H9 (cell line): ENCODE results near the gene TRPV4. TPM values are rescaled to one million over a fixed set of nuclear protein-coding genes. Genes with fewer than 3 reads are reported as not detected.

Experiments used
- DNase-seq: peaks from one replicate; pipeline ENCODE4 v3.0.0-alpha.2; 2017
- H2AFZ ChIP-seq: one replicate; pipeline ENCODE4 v1.6.1; 2013; ENCODE audit warnings: mild to moderate bottlenecking, low read length, control low read depth, moderate library complexity
- H2AK5ac ChIP-seq: 2 replicates; pipeline ENCODE4 v1.6.1; 2013; ENCODE audit warnings: low read length, control low read depth, mixed read lengths; ENCODE audit not compliant: insufficient read length
- H2BK120ac ChIP-seq: one replicate; pipeline ENCODE4 v1.6.1; 2013; ENCODE audit warnings: low read depth, mild to moderate bottlenecking, low read length, control low read depth, inconsistent platforms; ENCODE audit not compliant: poor library complexity, severe bottlenecking
- H2BK12ac ChIP-seq: 2 replicates; pipeline ENCODE4 v1.6.1; 2013; ENCODE audit warnings: low read length, control low read depth, mixed read lengths, low read depth; ENCODE audit not compliant: insufficient read length
- H2BK15ac ChIP-seq: 2 replicates; pipeline ENCODE4 v1.6.1; 2013; ENCODE audit warnings: low read depth, low read length, control low read depth
- H2BK20ac ChIP-seq: one replicate; pipeline ENCODE4 v1.6.1; 2013; ENCODE audit warnings: low read depth, mild to moderate bottlenecking, low read length, control low read depth, inconsistent platforms; ENCODE audit not compliant: poor library complexity, severe bottlenecking
- H2BK5ac ChIP-seq: 2 replicates; pipeline ENCODE4 v1.6.1; 2013; ENCODE audit warnings: low read length, control low read depth, mixed read lengths; ENCODE audit not compliant: insufficient read length
- H3K14ac ChIP-seq: 2 replicates; pipeline ENCODE4 v1.6.1; 2013; ENCODE audit warnings: low read length, control low read depth; ENCODE audit not compliant: insufficient read depth
- H3K18ac ChIP-seq: 2 replicates; pipeline ENCODE4 v1.6.1; 2013; ENCODE audit warnings: low read depth, mild to moderate bottlenecking, mixed read lengths, low read length, control low read depth; ENCODE audit not compliant: insufficient read length
- H3K23ac ChIP-seq: 2 replicates; pipeline ENCODE4 v1.6.1; 2013; ENCODE audit warnings: low read length, control low read depth, mixed read lengths, low read depth; ENCODE audit not compliant: insufficient read length
- H3K23me2 ChIP-seq: 2 replicates; pipeline ENCODE4 v1.6.1; 2013; ENCODE audit warnings: low read depth, mild to moderate bottlenecking, mixed read lengths, low read length, control low read depth; ENCODE audit not compliant: insufficient read length, poor library complexity, severe bottlenecking
- H3K27ac ChIP-seq: 2 replicates; pipeline ENCODE4 v1.5.1; 2013; ENCODE audit warnings: low read length, control low read depth, mixed read lengths, low read depth; ENCODE audit not compliant: insufficient read length
- H3K27me3 ChIP-seq: 2 replicates; pipeline ENCODE4 v1.6.1; 2013; ENCODE audit warnings: low read length, control low read depth, inconsistent platforms; ENCODE audit not compliant: insufficient read depth
- H3K4ac ChIP-seq: 2 replicates; pipeline ENCODE4 v1.6.1; 2013; ENCODE audit warnings: low read depth, mild to moderate bottlenecking, control low read depth, inconsistent platforms, low read length, moderate library complexity
- H3K4me1 ChIP-seq: 2 replicates; pipeline ENCODE4 v1.6.1; 2013; ENCODE audit warnings: low read length, control low read depth, inconsistent platforms; ENCODE audit not compliant: insufficient read depth
- H3K4me2 ChIP-seq: 2 replicates; pipeline ENCODE4 v1.6.1; 2013; ENCODE audit warnings: low read length, control low read depth, mixed read lengths; ENCODE audit not compliant: insufficient read length, insufficient read depth
- H3K56ac ChIP-seq: 2 replicates; pipeline ENCODE4 v1.6.1; 2013; ENCODE audit warnings: low read depth, mild to moderate bottlenecking, mixed read lengths, low read length, control low read depth; ENCODE audit not compliant: insufficient read length
- H3K79me1 ChIP-seq: 2 replicates; pipeline ENCODE4 v1.6.1; 2013; ENCODE audit warnings: low read depth, mild to moderate bottlenecking, moderate library complexity, low read length, control low read depth, inconsistent platforms; ENCODE audit not compliant: insufficient read depth, poor library complexity, severe bottlenecking
- H3K79me2 ChIP-seq: 2 replicates; pipeline ENCODE4 v1.6.1; 2013; ENCODE audit warnings: low read length, control low read depth, inconsistent platforms; ENCODE audit not compliant: insufficient read depth
- H3K9ac ChIP-seq: 2 replicates; pipeline ENCODE4 v1.6.1; 2013; ENCODE audit warnings: low read length, control low read depth, mixed read lengths; ENCODE audit not compliant: insufficient read length; ENCODE audit errors: extremely low read depth
- H3K9me3 ChIP-seq: one replicate; pipeline ENCODE4 v1.6.1; 2013; ENCODE audit warnings: low read depth, low read length, inconsistent platforms; ENCODE audit not compliant: control insufficient read depth
- H3T11ph ChIP-seq: one replicate; pipeline ENCODE4 v1.6.1; 2013; ENCODE audit warnings: mild to moderate bottlenecking, low read length, control low read depth, inconsistent platforms
- H4K20me1 ChIP-seq: one replicate; pipeline ENCODE4 v1.6.1; 2013; ENCODE audit not compliant: control insufficient read depth, insufficient read length, insufficient read depth
- H4K5ac ChIP-seq: 2 replicates; pipeline ENCODE4 v1.6.1; 2013; ENCODE audit warnings: low read depth, mild to moderate bottlenecking, mixed read lengths, low read length, control low read depth; ENCODE audit not compliant: insufficient read length
- H4K8ac ChIP-seq: replicated peaks from 2 replicates; pipeline ENCODE4 v1.6.1; 2013; ENCODE audit warnings: low read length, control low read depth, mixed read lengths, low read depth; ENCODE audit not compliant: insufficient read length
- H4K91ac ChIP-seq: 2 replicates; pipeline ENCODE4 v1.6.1; 2013; ENCODE audit warnings: low read depth, mild to moderate bottlenecking, moderate library complexity, mixed read lengths, low read length, control low read depth; ENCODE audit not compliant: insufficient read length
- H3K27ac Mint-ChIP-seq, 3 experiments: 2 replicates in 2 of 3; 3 replicates in 1 of 3; pipeline ENCODE4 v1.8.0; 2020 to 2021; ENCODE audit warnings: mixed read lengths in 3 of 3, mild to moderate bottlenecking in 1 of 3, moderate library complexity in 1 of 3
- H3K27me3 Mint-ChIP-seq: 2 replicates; pipeline ENCODE4 v1.8.0; 2021; ENCODE audit warnings: low read depth, mild to moderate bottlenecking, moderate library complexity, mixed read lengths
- H3K36me3 Mint-ChIP-seq, 3 experiments: 2 replicates in 2 of 3; 3 replicates in 1 of 3; pipeline ENCODE4 v1.8.0; 2020 to 2021; ENCODE audit warnings: low read depth in 3 of 3, mixed read lengths in 3 of 3; ENCODE audit not compliant: insufficient read depth in 1 of 3
- H3K4me1 Mint-ChIP-seq, 2 experiments: 2 replicates each; pipeline ENCODE4 v1.8.0; 2020; ENCODE audit warnings: mixed read lengths in 2 of 2
- H3K4me3 Mint-ChIP-seq, 2 experiments: 2 replicates in 1 of 2; 3 replicates in 1 of 2; pipeline ENCODE4 v1.8.0; 2020 to 2021; ENCODE audit warnings: mild to moderate bottlenecking in 2 of 2, mixed read lengths in 2 of 2, moderate library complexity in 1 of 2
- H3K9me3 Mint-ChIP-seq, 2 experiments: 2 replicates in 1 of 2; 3 replicates in 1 of 2; pipeline ENCODE4 v1.8.0; 2020; ENCODE audit warnings: mild to moderate bottlenecking in 2 of 2, mixed read lengths in 2 of 2, moderate library complexity in 1 of 2
- WGBS: extraction: QIAGEN DNeasy Blood & Tissue Kit; methylation state at CpG from one replicate; pipeline ENCODE4 v1.1.7; 2013; ENCODE audit warnings: missing lambda C conversion rate, low lambda C conversion rate, mixed read lengths; ENCODE audit not compliant: insufficient read length; ENCODE audit errors: extremely low coverage; 5-methylcytosine and 5-hydroxymethylcytosine counted together
- total RNA-seq: library from RNA; stranded (reverse); gene quantifications from 2 replicates; pipeline ENCODE4 v1.2.1, GENCODE V29; 2021
- TF ChIP-seq, protein P1 (sequence below): fragments of 200-600 bp; sonication (generic); conservative IDR thresholded peaks from 3 replicates; pipeline ENCODE4 v1.8.0; 2021; ENCODE audit warnings: antibody characterized with exemption, mild to moderate bottlenecking

TRPV4 gene
- total RNA-seq, 1 experiment from 2014 or later: 4.9 TPM

DNA sequence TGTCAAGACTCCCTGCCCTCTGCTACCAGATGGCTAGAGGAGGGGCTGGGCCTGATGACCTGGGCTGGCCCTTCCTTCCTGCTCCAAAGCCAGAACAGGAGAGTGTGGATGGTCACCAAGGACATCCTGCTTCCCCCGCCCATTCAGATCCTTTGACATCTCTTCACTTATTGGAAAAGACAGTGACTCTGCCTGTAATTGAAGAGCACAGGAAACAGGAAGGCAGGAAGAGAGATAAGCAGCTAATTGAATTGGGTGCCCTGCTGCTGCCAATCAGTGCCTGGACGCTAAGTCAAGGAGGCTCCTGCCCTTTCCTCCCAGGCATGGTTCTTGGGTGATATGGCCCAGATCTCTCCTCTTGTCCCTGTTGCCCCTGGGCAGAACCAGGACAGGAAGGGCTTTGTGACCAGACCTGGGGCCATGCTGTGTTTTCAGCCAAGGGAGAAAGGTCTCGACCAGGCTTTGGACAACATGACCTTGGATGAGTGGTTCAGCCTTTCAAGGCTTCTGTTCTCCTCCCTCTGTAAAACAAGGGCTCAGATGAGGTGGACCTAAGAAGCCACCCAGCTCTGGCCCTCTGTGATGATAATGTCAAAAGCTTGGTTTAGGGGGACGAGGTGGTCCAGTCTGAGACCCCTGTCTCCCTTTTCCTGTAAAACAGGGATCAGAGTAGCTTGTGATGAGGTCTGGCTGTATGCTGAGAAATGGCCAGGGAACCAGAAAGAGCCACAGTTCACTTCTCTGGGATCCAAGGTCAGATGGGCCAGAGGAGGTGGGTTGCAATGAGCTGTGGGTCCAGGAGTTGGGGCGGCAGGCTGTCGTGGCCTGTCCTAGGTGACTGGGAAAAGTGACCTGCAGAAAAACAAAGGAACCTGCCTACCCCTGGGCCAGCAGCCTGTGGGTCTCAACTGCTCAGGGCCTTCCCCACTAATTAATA is 80.8 kb downstream of the TRPV4 start:
- Histone ChIP-seq H3T11ph (no peak overlapping the region), H3K4me1 (no peaks in the 10 kb centered on the region), H4K5ac (no peak overlapping the region), H3K56ac (no peak overlapping the region), H2BK20ac (no peak overlapping the region), H3K14ac (no peak overlapping the region), H3K9me3 (no peaks in the 10 kb centered on the region), H3K27ac (no peak overlapping the region), H2BK12ac (no peak overlapping the region), H3K9ac (no peak overlapping the region), H3K27me3 (no peaks in the 10 kb centered on the region), H4K8ac (no peak overlapping the region), H3K4me2 (no peak overlapping the region), H3K18ac (no peak overlapping the region), H2BK5ac (no peak overlapping the region), H4K20me1 (no peaks in the 10 kb centered on the region), H2AK5ac (no peak overlapping the region), H3K79me1 (no peaks in the 10 kb centered on the region), H2BK120ac (no peak overlapping the region), H4K91ac (no peak overlapping the region), H3K4ac (no peak overlapping the region), H3K23me2 (no peaks in the 10 kb centered on the region), H3K23ac (no peak overlapping the region), H3K79me2 (no peaks in the 10 kb centered on the region), H2BK15ac (no peak overlapping the region), H2AFZ (no peak overlapping the region)
- Mint-ChIP-seq H3K4me3 (no peak overlapping the region), H3K27me3 (no peaks in the 10 kb centered on the region; the same call in 1 of the 2 replicates), H3K36me3 (peaks cover 0 to 7% (median 3%) of the 10 kb centered on the region in 3 experiments; a peak in 2 of 7 replicates), H3K27ac (no peak overlapping the region; a peak in 1 of 7 replicates), H3K9me3 (peaks cover 6 to 12% of the 10 kb centered on the region in 2 experiments; a peak in 4 of 5 replicates), H3K4me1 (peaks cover 0 to 10% of the 10 kb centered on the region in 2 experiments; a peak in 3 of 4 replicates)
- WGBS: no CpG with 5 or more reads among the region's 6 CpGs
- DNase-seq: peak; percentile 25
- TF ChIP-seq, protein P1, sequence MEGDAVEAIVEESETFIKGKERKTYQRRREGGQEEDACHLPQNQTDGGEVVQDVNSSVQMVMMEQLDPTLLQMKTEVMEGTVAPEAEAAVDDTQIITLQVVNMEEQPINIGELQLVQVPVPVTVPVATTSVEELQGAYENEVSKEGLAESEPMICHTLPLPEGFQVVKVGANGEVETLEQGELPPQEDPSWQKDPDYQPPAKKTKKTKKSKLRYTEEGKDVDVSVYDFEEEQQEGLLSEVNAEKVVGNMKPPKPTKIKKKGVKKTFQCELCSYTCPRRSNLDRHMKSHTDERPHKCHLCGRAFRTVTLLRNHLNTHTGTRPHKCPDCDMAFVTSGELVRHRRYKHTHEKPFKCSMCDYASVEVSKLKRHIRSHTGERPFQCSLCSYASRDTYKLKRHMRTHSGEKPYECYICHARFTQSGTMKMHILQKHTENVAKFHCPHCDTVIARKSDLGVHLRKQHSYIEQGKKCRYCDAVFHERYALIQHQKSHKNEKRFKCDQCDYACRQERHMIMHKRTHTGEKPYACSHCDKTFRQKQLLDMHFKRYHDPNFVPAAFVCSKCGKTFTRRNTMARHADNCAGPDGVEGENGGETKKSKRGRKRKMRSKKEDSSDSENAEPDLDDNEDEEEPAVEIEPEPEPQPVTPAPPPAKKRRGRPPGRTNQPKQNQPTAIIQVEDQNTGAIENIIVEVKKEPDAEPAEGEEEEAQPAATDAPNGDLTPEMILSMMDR: no peak
